Activated CD8-positive, alpha-beta T cell treated with anti-CD3 and anti-CD28 coated beads for 36 hours (primary cell): Measurements from ENCODE around the gene ERCC1. TPM values are rescaled to one million over a fixed set of nuclear protein-coding genes. Genes with fewer than 3 reads are reported as not detected.
A peak's percentile ranks its signal among the peaks of the same experiment; 100 is the strongest.

ENCODE experiments used
- ATAC-seq: fragments of 200-7000 bp; cut with Tn5 transposase; one replicate; pipeline ENCODE4 v1.10.0; 2021; ENCODE audit warnings: mild to moderate bottlenecking, moderate library complexity
- CTCF ChIA-PET: fragments of 350-600 bp; sonication (Branson Sonifier 250); formaldehyde crosslinking; loops from one replicate; lab custom pipeline; 2021; ENCODE audit warnings: antibody characterized with exemption; lab: Charles Lee
- POLR2A ChIA-PET: fragments of 350-600 bp; sonication (Branson Sonifier 250); formaldehyde crosslinking; loops from one replicate; lab custom pipeline; 2021; ENCODE audit warnings: antibody characterized with exemption; lab: Charles Lee
- DNase-seq: peaks from one replicate; pipeline ENCODE4 v3.0.0-alpha.2; 2020
- H3K27ac Mint-ChIP-seq: one replicate; pipeline ENCODE4 v1.8.0; 2021; ENCODE audit warnings: mild to moderate bottlenecking, mixed read lengths
- H3K27me3 Mint-ChIP-seq: one replicate; pipeline ENCODE4 v1.8.0; 2021; ENCODE audit warnings: mixed read lengths
- H3K36me3 Mint-ChIP-seq: one replicate; pipeline ENCODE4 v1.8.0; 2021; ENCODE audit warnings: low read depth, mixed read lengths
- H3K4me1 Mint-ChIP-seq: one replicate; pipeline ENCODE4 v1.8.0; 2021; ENCODE audit warnings: low read depth, mixed read lengths
- H3K4me3 Mint-ChIP-seq: one replicate; pipeline ENCODE4 v1.8.0; 2021; ENCODE audit warnings: mild to moderate bottlenecking, moderate library complexity, mixed read lengths
- H3K9me3 Mint-ChIP-seq: one replicate; pipeline ENCODE4 v1.8.0; 2021; ENCODE audit warnings: mixed read lengths
- intact Hi-C: fragments of 100-400 bp; cut with micrococcal nuclease; formaldehyde crosslinking; loops from one replicate; pipeline ENCODE4 v1.10.0; 2022
- total RNA-seq, 2 experiments: library from RNA; stranded (reverse); gene quantifications; one replicate each; pipeline ENCODE4 v1.2.3, GENCODE V29; 2021
- TF ChIP-seq, protein P1 (sequence below): fragments of 200-600 bp; IDR thresholded peaks from one replicate; pipeline ENCODE4 v1.8.0; 2022; ENCODE audit warnings: antibody characterized with exemption, mild to moderate bottlenecking

The ERCC1 gene
- total RNA-seq, 2 experiments from 2014 or later: 41.6 to 46.5 TPM

GRCh38 chr19:45468803-45469131 lies 45.0 kb upstream of the ERCC1 start:
- ATAC-seq (peak; percentile 60), DNase-seq (peak; percentile 87)
- CTCF ChIA-PET: interaction anchor here (0.6 to 5.2 kb wide), 13 partner anchors 10 to 300 kb away, joined by 3 to 64 read pairs (median 5); partner anchors contain the start of gene SIX5
- TF ChIP-seq, protein P1, sequence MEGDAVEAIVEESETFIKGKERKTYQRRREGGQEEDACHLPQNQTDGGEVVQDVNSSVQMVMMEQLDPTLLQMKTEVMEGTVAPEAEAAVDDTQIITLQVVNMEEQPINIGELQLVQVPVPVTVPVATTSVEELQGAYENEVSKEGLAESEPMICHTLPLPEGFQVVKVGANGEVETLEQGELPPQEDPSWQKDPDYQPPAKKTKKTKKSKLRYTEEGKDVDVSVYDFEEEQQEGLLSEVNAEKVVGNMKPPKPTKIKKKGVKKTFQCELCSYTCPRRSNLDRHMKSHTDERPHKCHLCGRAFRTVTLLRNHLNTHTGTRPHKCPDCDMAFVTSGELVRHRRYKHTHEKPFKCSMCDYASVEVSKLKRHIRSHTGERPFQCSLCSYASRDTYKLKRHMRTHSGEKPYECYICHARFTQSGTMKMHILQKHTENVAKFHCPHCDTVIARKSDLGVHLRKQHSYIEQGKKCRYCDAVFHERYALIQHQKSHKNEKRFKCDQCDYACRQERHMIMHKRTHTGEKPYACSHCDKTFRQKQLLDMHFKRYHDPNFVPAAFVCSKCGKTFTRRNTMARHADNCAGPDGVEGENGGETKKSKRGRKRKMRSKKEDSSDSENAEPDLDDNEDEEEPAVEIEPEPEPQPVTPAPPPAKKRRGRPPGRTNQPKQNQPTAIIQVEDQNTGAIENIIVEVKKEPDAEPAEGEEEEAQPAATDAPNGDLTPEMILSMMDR: no peak
- POLR2A ChIA-PET: interaction anchor here (1.0 to 3.4 kb wide), 8 partner anchors 9 to 173 kb away, joined by 4 to 29 read pairs (median 10); no protein-coding TSS in a partner anchor
- intact Hi-C loops: no loop called here
- peaks cover 34% of the 10 kb centered on the region for H3K4me1 Mint-ChIP-seq
- H3K9me3 Mint-ChIP-seq: no peaks in the 10 kb centered on the region
- peak overlapping the region; percentile 93 for H3K27ac Mint-ChIP-seq
- H3K4me3 Mint-ChIP-seq: peak overlapping the region; percentile 86
- H3K36me3 Mint-ChIP-seq: peaks cover 17% of the 10 kb centered on the region
- peaks cover 5% of the 10 kb centered on the region for H3K27me3 Mint-ChIP-seq

- peaks cover 17% of the 10 kb centered on the region for H3K36me3 Mint-ChIP-seq
- ChIA-PET POLR2A (interaction anchor here (1.2 to 3.4 kb wide), 8 partner anchors 10 to 174 kb away, joined by 3 to 29 read pairs (median 10); no protein-coding TSS in a partner anchor), CTCF (interaction anchor here (0.7 to 5.2 kb wide), 16 partner anchors 10 to 212 kb away, joined by 3 to 64 read pairs (median 5); no protein-coding TSS in a partner anchor)
- intact Hi-C loops: no loop called here
- H3K27me3 Mint-ChIP-seq: peaks cover 5% of the 10 kb centered on the region
- peak overlapping the region; percentile 93 for H3K27ac Mint-ChIP-seq
- ATAC-seq: peak; percentile 1
- no peaks in the 10 kb centered on the region for H3K9me3 Mint-ChIP-seq
- H3K4me1 Mint-ChIP-seq: peaks cover 34% of the 10 kb centered on the region
- peak; percentile 62 for DNase-seq
- H3K4me3 Mint-ChIP-seq: peak overlapping the region; percentile 86
- TF ChIP-seq, protein P1: no peak
Measured at GRCh38 chr19:45468159-45468651, 44.5 kb upstream of the ERCC1 start.

GRCh38 chr19:45467456-45468158 lies 43.9 kb upstream of the ERCC1 start, which contains the start of gene FOSB:
Gene FOSB, plus strand, starts transcription at chr19:45467996. Its CDS starts 591 bp downstream, at chr19:45468587.
- ChIA-PET POLR2A (interaction anchor here (0.6 to 3.4 kb wide), 11 partner anchors 11 to 191 kb away, joined by 3 to 29 read pairs (median 5); no protein-coding TSS in a partner anchor), CTCF (interaction anchor here (0.6 to 5.2 kb wide), 14 partner anchors 9 to 213 kb away, joined by 3 to 64 read pairs (median 5); no protein-coding TSS in a partner anchor)
- peaks cover 32% of the 10 kb centered on the region for H3K4me1 Mint-ChIP-seq
- peak within 1 kb of the TSS; percentile 86 for H3K4me3 Mint-ChIP-seq
- H3K9me3 Mint-ChIP-seq: no peaks in the 10 kb centered on the region
- ATAC-seq: peak; percentile 24
- DNase-seq: peak; percentile 96
- H3K36me3 Mint-ChIP-seq: peaks cover 13% of the 10 kb centered on the region
- TF ChIP-seq, protein P1: no peak
- intact Hi-C loops: no loop called here
- peak within 1 kb of the TSS; percentile 93 for H3K27ac Mint-ChIP-seq
- H3K27me3 Mint-ChIP-seq: peaks cover under 1% of the 10 kb centered on the region

GRCh38 chr19:45467115-45467455 lies 43.4 kb upstream of the ERCC1 start:
- peaks cover 10% of the 10 kb centered on the region for H3K36me3 Mint-ChIP-seq
- H3K4me3 Mint-ChIP-seq: peak overlapping the region; percentile 86
- TF ChIP-seq, protein P1: no peak
- no peaks in the 10 kb centered on the region for H3K9me3 Mint-ChIP-seq
- ATAC-seq (no peak), DNase-seq (no peak)
- H3K27ac Mint-ChIP-seq: peak overlapping the region; percentile 52
- CTCF ChIA-PET: interaction anchor here (0.6 to 5.2 kb wide), 13 partner anchors 9 to 213 kb away, joined by 3 to 64 read pairs (median 5); no protein-coding TSS in a partner anchor
- POLR2A ChIA-PET: interaction anchor here (0.6 to 3.3 kb wide), 7 partner anchors 11 to 191 kb away, joined by 3 to 16 read pairs (median 5); no protein-coding TSS in a partner anchor
- intact Hi-C loops: no loop called here
- H3K4me1 Mint-ChIP-seq: peaks cover 31% of the 10 kb centered on the region
- no peaks in the 10 kb centered on the region for H3K27me3 Mint-ChIP-seq
